Thyroid gland (tissue), 4 donors: ENCODE data around the gene SLAMF7. TPM values are rescaled to one million over a fixed set of nuclear protein-coding genes. Genes with fewer than 3 reads are reported as not detected.
"Not testable (repeated sequence)": the region's sequence is repeated elsewhere in the genome, so short reads cannot be mapped to it uniquely, and the experiment has no call there.

ENCODE experiments used
- DNase-seq, 2 donors: peaks; one replicate each; pipeline ENCODE4 v3.0.0-alpha.2; 2019
- H3K27ac ChIP-seq, 3 donors: fragments of 200-600 bp; sonication (generic); 1 replicate in 2 of 3; 2 replicates in 1 of 3; pipeline ENCODE4 v1.5.1; 2016 to 2019; ENCODE audit warnings: mild to moderate bottlenecking in 1 of 3, moderate library complexity in 1 of 3
- H3K27me3 ChIP-seq: fragments of 200-600 bp; sonication (generic); one replicate; pipeline ENCODE4 v1.5.1; 2019
- H3K36me3 ChIP-seq, 2 donors: fragments of 200-600 bp; sonication (generic); one replicate each; pipeline ENCODE4 v1.5.1; 2016 to 2019
- H3K4me1 ChIP-seq, 2 donors: fragments of 200-600 bp; sonication (generic); one replicate each; pipeline ENCODE4 v1.5.1; 2017 to 2019
- H3K4me3 ChIP-seq, 3 donors: fragments of 200-600 bp; sonication (generic); replicated peaks in 1 of 3; 1 replicate in 2 of 3; 2 replicates in 1 of 3; pipeline ENCODE4 v1.5.1; 2016; ENCODE audit warnings: mild to moderate bottlenecking in 1 of 3
- H3K9me3 ChIP-seq: fragments of 200-600 bp; sonication (generic); one replicate; pipeline ENCODE4 v1.5.1; 2017
- POLR2A ChIP-seq, 2 donors: fragments of 450-650 bp; IDR thresholded peaks; one replicate each; pipeline ENCODE4 v1.6.1; 2017; ENCODE audit warnings: antibody characterized with exemption in 2 of 2, mild to moderate bottlenecking in 2 of 2, moderate library complexity in 1 of 2
- WGBS, 2 donors: methylation state at CpG; one replicate each; pipeline ENCODE4 v1.1.5; 2017; 5-methylcytosine and 5-hydroxymethylcytosine counted together
- intact Hi-C: fragments of 100-400 bp; cut with DNase I; formaldehyde crosslinking; loops from one replicate; pipeline ENCODE4 v1.15.1; 2023
- total RNA-seq, 4 donors: library from RNA; depleted of rRNA; stranded (reverse); fragments of >200 nt; gene quantifications; one replicate each; pipeline ENCODE4 v1.2.3, GENCODE V29; 2016
- TF ChIP-seq, protein P1 (sequence below), 6 experiments: fragments of 200-600 bp in 3 of 6; fragments of 450-650 bp in 3 of 6; sonication (generic) in 3 of 6; IDR thresholded peaks; one replicate each; pipeline ENCODE4 v1.5.1; 2016 to 2019; ENCODE audit warnings: antibody characterized with exemption in 6 of 6, mild to moderate bottlenecking in 2 of 6, inconsistent platforms in 1 of 6, moderate library complexity in 1 of 6

The SLAMF7 gene
- total RNA-seq, 4 donors from 2014 or later = 0.22 to 0.93 (median 0.37) TPM

GRCh38 chr1:160781914-160782689 lies 43.1 kb downstream of the SLAMF7 start:
- peak overlapping the region in 1 of 3 donors; percentile 6 for H3K27ac ChIP-seq
- WGBS, 2 donors = 77 to 82% methylated on average over 9 of the region's 9 CpGs
- no peak for DNase-seq

DNA sequence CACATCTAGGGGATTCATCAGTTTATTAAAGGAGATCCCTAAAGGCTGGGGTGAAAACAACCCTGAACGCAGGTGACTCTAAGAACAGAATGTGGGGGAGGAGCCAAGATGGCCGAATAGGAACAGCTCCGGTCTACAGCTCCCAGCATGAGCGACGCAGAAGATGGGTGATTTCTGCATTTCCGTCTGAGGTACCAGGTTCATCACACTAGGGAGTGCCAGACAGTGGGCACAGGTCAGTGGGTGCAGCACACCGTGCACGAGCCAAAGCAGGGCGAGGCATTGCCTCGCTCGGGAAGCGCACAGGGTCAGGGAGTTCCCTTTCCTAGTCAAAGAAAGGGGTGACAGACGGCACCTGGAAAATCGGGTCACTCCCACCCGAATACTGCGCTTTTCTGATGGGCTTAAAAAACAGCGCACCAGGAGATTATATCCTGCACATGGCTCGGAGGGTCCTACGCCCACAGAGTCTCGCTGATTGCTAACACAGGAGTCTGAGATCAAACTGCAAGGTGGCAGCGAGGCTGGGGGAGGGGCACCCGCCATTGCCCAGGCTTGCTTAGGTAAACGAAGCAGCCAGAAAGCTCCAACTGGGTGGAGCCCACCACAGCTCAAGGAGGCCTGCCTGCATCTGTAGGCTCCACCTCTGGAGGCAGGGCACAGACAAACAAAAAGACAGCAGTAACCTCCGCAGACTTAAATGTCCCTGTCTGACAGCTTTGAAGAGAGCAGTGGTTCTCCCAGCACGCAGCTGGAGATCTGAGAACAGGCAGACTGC lies 44.1 kb downstream of the SLAMF7 start:
- DNase-seq, H3K27me3 ChIP-seq, intact Hi-C loops, H3K9me3 ChIP-seq, H3K27ac ChIP-seq, H3K36me3 ChIP-seq, H3K4me3 ChIP-seq: not testable (repeated sequence)
- WGBS, 2 donors = 90 to 93% methylated on average over 14 to 23 of the region's 25 CpGs
- H3K4me1 ChIP-seq = peaks cover 8 to 14% of the 10 kb centered on the region in 2 donors

More at GRCh38 chr1:160781914-160782689, 43.1 kb downstream of the SLAMF7 start:
- Histone ChIP-seq H3K4me3 (no peak overlapping the region), H3K9me3 (no peaks in the 10 kb centered on the region), H3K36me3 (no peaks in the 10 kb centered on the region), H3K27me3 (no peaks in the 10 kb centered on the region), H3K4me1 (peaks cover 8 to 14% of the 10 kb centered on the region in 2 donors)
- TF ChIP-seq, protein P1, sequence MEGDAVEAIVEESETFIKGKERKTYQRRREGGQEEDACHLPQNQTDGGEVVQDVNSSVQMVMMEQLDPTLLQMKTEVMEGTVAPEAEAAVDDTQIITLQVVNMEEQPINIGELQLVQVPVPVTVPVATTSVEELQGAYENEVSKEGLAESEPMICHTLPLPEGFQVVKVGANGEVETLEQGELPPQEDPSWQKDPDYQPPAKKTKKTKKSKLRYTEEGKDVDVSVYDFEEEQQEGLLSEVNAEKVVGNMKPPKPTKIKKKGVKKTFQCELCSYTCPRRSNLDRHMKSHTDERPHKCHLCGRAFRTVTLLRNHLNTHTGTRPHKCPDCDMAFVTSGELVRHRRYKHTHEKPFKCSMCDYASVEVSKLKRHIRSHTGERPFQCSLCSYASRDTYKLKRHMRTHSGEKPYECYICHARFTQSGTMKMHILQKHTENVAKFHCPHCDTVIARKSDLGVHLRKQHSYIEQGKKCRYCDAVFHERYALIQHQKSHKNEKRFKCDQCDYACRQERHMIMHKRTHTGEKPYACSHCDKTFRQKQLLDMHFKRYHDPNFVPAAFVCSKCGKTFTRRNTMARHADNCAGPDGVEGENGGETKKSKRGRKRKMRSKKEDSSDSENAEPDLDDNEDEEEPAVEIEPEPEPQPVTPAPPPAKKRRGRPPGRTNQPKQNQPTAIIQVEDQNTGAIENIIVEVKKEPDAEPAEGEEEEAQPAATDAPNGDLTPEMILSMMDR (IDR thresholded peaks at IDR 0.05) = no peak
- no peak for TF ChIP-seq POLR2A (IDR thresholded peaks at IDR 0.05)
- intact Hi-C loops = no loop called here

DNA sequence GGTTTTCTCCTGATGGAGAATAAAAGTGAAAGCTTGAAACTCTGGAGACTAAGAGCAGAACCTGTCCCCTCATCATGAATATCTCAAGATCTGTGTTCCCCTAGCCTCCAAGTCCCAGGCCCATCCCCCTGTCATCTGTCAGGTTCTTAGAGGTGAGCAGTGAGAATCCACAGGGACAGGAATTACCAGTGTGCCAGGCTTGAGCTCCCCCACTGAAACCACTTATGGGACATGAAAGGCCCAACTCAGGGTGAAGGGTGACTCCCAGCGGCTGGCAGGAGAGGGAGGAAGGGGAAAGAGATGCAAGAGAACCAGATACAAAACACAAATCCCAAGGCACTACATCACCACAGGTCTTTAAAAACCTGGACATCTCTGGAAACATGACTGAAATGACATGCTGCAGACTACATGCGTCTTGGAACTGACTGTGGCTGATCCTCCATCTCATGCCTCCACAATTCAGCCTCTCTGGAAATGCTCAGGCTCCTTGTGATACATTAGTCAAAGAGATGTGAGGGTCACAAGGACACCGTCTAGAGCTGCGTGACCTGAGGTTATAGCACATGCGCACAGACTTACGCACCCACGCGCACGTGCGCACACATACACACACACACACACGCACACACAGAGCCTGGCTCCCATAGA lies 50.1 kb downstream of the SLAMF7 start:
- Histone ChIP-seq H3K4me3 (no peak overlapping the region), H3K36me3 (no peaks in the 10 kb centered on the region), H3K27ac (no peak overlapping the region), H3K9me3 (no peaks in the 10 kb centered on the region), H3K4me1 (no peaks in the 10 kb centered on the region), H3K27me3 (no peaks in the 10 kb centered on the region)
- WGBS, 2 donors = 92 to 93% methylated on average over 11 of the region's 11 CpGs
- intact Hi-C loops = no loop called here
- TF ChIP-seq, protein P1 (IDR thresholded peaks at IDR 0.05) = no peak
- no peak for TF ChIP-seq POLR2A (IDR thresholded peaks at IDR 0.05)
- no peak for DNase-seq

- Histone ChIP-seq H3K9me3 (no peaks in the 10 kb centered on the region), H3K4me3 (no peak overlapping the region), H3K27me3 (no peaks in the 10 kb centered on the region), H3K36me3 (no peaks in the 10 kb centered on the region), H3K4me1 (no peaks in the 10 kb centered on the region), H3K27ac (no peak overlapping the region)
- TF ChIP-seq POLR2A (IDR thresholded peaks at IDR 0.05) = no peak
- TF ChIP-seq, protein P1 (IDR thresholded peaks at IDR 0.05) = no peak
- no peak for DNase-seq
- intact Hi-C loops = no loop called here
- WGBS, 2 donors = 91 to 93% methylated on average over 13 of the region's 13 CpGs
Observed at GRCh38 chr1:160789702-160790611, 50.9 kb downstream of the SLAMF7 start.

- H3K4me1 ChIP-seq = no peaks in the 10 kb centered on the region
- TF ChIP-seq, protein P1 (IDR thresholded peaks at IDR 0.05) = no peak
- no peak for TF ChIP-seq POLR2A (IDR thresholded peaks at IDR 0.05)
- no peak for DNase-seq
- no peak overlapping the region for H3K27ac ChIP-seq
- H3K9me3 ChIP-seq = no peaks in the 10 kb centered on the region
- WGBS, 2 donors = 47 to 52% methylated on average over 3 of the region's 3 CpGs
- no peaks in the 10 kb centered on the region for H3K27me3 ChIP-seq
- H3K4me3 ChIP-seq = no peak overlapping the region
- H3K36me3 ChIP-seq = no peaks in the 10 kb centered on the region
- intact Hi-C loops = no loop called here
Observed at GRCh38 chr1:160794376-160794775, 55.3 kb downstream of the SLAMF7 start.
